HG03457 (cell line): ENCODE data around the gene CITED2.
"Not testable (repeated sequence)": the region's sequence is repeated elsewhere in the genome, so short reads cannot be mapped to it uniquely, and the experiment has no call there.

ENCODE experiments used
- ATAC-seq: cut with Tn5 transposase; IDR thresholded peaks from one replicate; pipeline ENCODE4 v1.9.1; 2021; ENCODE audit warnings: moderate number of reproducible peaks; ENCODE audit not compliant: unreplicated experiment

Gene CITED2

GRCh38 chr6:139367810-139368351, 6.6 kb downstream of the CITED2 start:
- no peak for ATAC-seq

GRCh38 chr6:139364982-139365379, 9.5 kb downstream of the CITED2 start:
- ATAC-seq = no peak

GRCh38 chr6:139364302-139364981, 10.0 kb downstream of the CITED2 start:
- ATAC-seq = no peak

DNA sequence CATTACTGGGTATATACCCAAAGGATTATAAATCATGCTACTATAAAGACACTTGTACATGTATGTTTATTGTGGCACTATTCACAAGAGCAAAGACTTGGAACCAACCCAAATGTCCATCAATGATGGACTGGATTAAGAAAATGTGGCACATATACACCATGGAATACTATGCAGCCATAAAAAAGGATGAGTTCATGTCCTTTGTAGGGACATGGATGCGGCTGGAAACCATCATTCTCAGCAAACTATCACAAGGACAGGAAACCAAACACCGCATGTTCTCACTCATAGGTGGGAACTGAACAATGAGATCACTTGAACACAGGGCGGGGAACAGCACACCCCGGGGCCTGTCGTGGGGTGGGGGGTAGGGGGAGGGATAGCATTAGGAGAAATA, 10.7 kb downstream of the CITED2 start:
- ATAC-seq = not testable (repeated sequence)

DNA sequence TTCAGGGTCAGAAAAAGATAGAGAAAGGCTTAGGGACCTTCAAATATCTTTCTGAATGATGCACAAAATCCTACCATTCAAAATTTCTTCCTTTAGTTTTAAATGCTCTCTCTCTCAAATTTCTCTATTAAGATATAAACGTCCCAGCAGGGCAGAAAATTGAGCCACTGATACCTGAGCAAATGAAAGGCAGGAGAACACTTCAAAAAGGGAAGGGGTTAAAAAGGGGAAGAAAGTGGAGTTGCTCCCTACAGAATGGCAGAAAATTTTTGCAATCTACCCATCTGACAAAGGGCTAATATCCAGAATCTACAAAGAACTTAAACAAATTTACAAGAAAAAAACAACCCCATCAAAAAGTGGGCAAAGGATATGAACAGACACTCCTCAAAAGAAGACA, 11.3 kb downstream of the CITED2 start:
- ATAC-seq = not testable (repeated sequence)

GRCh38 chr6:139361211-139361610, 13.2 kb downstream of the CITED2 start:
- no peak for ATAC-seq

- no peak for ATAC-seq
Measured at GRCh38 chr6:139356924-139357323, 17.5 kb downstream of the CITED2 start.

DNA sequence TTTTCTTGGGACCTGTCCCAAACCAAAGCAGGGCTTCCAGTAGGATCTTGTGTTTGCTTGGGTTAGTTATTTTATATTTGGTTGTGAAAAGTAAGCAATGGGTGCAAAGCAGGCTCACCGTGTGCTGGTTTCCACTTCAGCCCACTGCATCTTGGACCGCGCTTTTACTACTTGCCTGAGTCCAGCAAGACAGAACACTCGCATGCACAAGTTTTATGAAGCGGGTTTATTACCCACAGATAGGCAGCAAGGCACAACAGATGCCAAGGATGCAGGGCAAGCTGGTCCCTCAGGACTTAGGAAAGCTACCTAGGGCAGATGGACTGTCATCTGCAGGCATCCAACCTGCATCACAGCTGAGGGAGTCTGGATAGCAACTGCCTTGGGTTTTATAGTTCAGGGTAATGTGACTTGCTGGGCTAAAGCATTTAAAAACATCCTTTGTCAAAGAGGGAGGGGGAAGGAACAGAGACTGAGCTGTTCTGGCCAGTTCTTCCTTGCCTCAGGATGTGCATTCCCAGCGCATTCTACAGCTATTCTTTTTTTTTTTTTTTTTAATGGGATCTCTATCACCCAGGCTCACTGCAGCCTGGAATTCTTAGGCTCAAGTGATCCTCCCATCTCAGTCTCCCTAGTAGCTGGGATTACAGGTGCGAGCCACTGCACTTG, 18.5 kb downstream of the CITED2 start:
- ATAC-seq = no peak

DNA sequence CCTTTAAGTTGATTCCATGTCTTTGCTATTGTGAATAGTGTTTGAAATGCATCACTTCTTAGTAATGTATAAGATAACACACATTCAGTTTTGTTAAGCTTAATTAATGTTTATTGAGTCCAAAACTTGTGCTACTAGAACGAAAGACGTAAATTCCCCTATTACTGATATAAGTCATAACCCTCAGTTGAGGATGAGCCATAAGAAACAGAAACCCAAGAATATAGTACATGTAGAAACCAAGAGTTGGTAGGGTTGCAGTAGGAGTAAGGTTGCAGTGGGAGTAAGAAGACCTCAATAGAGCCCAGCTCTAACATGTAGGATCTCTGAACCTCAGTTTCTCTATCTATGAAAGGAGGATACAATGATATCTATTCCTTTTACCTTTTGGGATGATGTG, 19.3 kb downstream of the CITED2 start:
- no peak for ATAC-seq

DNA sequence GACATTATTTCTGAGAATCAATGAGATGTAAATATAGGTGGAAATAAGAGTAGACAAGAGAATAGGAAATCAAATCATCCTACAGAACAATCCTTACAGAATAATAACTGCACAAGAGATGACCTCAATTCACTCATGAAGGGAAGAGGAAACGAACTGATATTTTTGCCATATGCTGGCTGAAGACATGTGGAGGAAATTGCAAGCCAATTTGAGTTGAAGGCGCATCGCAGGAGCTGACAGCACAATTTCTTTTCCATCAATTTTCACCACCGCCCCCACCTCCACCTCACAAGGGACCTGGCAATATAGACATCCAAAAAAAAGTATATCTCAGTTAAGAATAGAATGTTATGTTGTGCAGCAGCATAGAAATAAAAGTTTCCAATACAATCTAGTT, 20.3 kb downstream of the CITED2 start:
- no peak for ATAC-seq

GRCh38 chr6:139349464-139350020, 24.9 kb downstream of the CITED2 start:
- ATAC-seq = no peak

- no peak for ATAC-seq
Measured at GRCh38 chr6:139346392-139346791, 28.1 kb downstream of the CITED2 start.

- ATAC-seq = no peak
Measured at GRCh38 chr6:139344186-139344963, 30.1 kb downstream of the CITED2 start.

DNA sequence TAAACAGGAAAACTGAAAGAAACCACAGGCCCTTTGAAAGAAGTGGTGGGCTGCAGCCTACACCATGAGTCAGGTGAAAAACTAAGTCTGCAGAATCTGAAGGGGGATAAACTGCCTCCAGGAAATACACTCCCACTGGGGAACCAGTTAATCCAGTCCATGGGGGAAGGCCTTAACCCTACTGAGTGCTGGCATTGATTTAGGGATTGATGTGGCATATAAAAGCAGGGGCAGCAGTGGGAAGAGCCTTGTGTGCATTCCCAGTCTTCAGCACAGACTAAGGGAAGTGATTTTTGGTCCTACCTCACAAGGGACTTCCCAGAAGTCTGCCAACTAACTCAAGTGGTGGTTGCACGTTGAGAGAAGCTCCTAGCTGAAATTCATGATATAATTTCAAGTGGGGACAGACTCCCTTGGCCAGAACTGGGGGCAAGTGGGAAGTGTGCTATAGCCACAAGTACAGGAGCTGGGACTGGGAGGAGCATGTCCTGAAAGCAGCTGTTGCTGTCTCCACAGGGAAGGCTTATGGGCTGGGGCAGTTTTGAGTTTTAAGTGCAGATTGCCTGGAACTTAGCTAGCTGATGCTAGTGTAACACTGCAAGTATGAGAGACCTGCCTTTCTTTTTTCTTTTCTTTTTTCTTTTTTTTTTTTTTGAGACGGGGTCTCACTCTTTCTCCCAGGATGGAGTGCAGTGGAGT, 31.2 kb downstream of the CITED2 start:
- no peak for ATAC-seq

- no peak for ATAC-seq
Measured at GRCh38 chr6:139341060-139341459, 33.4 kb downstream of the CITED2 start.

DNA sequence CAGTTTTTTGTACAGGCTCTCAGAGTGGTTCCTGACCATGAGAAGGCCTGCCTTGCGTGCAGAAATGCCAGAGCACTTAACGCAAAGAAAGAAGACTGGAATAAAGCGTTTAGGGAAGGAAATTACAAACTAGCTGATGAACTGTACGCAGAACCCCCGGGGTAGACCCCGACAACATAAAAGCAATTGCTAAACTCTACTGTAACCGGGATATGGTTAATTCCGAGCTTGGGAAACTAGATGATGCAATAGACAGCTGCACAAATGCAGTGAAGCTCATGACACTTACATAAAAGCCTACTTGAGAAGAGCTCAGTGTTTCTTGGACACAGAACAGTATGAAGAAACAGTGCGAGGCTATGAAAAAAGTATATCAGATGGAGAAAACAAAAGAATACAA, 35.7 kb downstream of the CITED2 start:
- no peak for ATAC-seq

- no peak for ATAC-seq
Measured at GRCh38 chr6:139337830-139338229, 36.6 kb downstream of the CITED2 start.

DNA sequence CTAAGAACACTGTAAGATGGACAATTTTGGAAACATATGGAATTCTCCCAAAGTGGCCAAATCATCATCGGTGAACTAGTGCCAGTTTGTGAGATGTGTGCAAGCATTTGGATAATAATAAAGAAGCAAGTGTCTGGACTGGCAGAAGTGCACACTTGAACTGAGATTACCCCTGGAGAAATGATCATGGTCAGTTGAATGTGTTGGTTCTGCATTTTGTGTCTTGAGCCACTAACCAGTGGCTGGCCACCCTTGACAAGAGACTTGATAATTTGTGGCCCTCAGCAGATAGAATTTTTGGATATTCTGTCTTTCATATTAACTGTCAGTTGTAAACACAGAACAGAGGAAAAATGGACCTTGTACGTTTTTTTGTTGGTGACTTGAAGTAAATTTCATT, 37.4 kb downstream of the CITED2 start:
- ATAC-seq = no peak

DNA sequence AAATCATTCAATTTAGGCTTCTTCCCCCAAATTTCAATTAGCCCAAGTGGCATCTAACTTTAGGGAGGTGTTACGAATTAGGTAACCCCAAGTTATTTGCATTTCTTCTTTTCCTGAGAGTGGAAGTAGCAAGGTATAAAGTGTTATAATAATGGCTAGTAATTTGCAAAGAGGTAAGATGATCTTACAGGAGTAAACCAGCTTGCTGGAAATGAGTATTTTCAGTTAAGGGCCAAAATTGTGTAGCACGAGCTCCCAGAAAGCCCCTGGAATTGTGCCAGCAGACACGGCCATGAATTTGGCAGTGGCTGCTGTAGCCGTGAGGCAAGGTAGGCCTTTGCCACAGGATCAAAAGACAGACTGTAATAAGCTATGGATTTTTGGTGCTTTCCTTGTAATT, 38.0 kb downstream of the CITED2 start:
- no peak for ATAC-seq

DNA sequence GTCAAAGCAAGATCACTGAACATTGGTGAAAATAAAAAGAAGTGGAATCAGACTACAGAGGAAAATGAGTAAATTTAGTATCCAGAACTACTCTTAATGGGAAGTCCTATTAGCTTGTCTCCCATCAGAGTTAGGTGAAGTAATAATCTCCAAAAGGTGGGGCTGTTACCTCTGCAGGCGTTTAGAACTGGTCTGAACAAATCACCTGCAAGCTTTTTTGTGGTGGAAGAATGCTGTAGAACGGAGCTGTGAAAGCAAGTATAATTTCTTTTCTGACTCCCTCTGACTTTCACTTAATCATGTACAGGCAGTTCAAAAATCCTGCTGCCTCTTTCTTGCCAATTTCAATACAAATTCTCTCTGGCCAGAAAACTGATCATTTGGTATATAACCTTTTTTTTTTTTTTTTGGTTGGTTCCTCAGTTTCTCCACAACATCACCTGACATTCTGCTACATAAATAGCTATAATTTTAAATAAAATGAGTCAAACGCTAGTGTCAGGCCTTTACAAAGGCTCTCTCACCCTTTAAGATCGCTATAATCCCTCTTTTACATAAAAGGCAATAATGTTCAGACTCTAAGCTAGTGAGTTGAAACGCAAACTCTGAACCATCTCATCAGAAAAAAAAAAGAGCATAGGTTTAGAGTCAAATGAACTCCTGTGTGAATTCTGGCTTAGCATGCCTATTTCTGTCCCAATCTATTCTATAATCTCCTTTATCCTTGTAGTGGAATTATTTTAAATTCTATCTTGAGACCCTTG, 38.8 kb downstream of the CITED2 start:
- no peak for ATAC-seq
